Medulla oblongata (tissue), 1 donor: Measurements from ENCODE around the gene GALNTL6.
A peak's percentile ranks its signal among the peaks of the same experiment; 100 is the strongest.
"Not testable (repeated sequence)": the region's sequence is repeated elsewhere in the genome, so short reads cannot be mapped to it uniquely, and the experiment has no call there.

Experiments
- DNase-seq: peaks from one replicate; pipeline ENCODE4 v3.0.0-alpha.2; 2015; ENCODE audit errors: extremely low spot score

The GALNTL6 gene

DNA sequence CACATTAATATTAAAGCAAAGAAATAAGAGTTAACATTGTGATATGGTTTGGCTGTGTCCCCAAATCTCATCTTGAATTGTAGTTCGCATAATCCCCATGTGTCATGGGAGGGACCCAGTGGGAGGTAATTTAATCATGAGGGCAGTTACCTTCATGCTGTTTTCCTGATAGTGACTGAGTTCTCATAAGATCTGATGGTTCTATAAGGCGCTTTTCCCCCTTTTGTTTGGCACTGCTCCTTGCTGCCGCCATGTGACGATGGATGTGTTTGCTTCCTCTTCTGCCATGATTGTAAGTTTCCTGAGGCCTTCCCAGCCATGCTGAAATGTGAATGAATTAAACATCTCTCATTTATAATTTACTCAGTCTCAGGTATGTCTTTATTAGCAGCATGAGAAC lies 1201.6 kb downstream of the GALNTL6 start:
- no peak for DNase-seq

DNA sequence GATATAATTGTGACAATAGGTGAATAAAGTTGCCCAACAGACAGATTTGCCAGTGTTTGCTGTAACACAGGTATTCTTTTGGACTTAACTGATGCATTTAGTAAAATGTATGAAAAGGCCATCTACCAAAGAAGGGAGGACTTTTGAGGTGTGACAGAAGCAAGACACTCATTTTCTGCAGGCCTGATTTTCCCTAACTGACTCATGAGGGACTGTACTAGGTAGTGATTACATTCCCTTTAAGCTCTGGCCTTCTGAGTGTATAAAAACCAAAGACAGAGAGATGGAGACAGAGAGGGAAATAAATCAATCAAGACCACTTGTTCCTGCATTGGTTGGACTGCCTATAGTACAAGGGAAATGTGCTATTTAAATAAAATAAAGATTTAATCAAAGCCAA lies 1204.6 kb downstream of the GALNTL6 start:
- DNase-seq = no peak

DNA sequence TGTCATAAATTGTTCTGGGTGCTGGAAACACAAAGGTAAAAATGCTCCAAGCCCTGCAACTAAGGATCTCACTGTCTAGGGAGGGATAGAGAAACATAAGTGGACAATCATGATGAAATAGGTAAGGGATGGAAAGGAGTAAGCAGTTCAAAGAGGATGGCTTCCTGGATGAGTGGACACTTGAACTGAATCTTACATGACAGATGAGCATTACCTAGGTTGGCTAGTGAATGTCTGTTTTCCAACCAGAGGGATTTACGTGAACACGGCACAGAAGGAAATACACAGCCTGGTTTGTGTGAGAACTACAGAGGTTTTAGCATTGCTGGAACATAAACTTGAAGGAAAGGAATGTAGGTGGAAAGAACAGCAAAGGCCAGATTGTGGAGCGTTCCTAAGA lies 1205.2 kb downstream of the GALNTL6 start:
- no peak for DNase-seq

DNA sequence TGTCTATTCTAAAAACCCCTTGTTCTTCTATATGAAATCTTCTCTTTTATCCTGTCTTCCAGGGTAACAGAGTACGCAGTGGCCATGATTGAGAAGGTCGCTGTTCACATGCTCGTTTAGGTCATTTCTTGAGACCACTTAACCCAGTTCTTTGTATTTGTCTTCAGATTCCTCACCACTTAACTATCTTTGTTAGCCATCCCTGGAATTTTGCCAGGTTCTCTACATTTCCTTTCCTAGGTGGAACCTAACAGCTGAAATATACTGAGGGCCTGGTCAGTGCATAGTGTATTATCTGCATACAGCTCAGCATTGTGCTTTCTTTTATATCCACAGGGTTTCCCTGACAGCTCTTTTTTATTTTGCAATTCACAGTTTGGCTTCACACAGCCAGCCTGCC lies 1206.5 kb downstream of the GALNTL6 start:
- DNase-seq = no peak

DNA sequence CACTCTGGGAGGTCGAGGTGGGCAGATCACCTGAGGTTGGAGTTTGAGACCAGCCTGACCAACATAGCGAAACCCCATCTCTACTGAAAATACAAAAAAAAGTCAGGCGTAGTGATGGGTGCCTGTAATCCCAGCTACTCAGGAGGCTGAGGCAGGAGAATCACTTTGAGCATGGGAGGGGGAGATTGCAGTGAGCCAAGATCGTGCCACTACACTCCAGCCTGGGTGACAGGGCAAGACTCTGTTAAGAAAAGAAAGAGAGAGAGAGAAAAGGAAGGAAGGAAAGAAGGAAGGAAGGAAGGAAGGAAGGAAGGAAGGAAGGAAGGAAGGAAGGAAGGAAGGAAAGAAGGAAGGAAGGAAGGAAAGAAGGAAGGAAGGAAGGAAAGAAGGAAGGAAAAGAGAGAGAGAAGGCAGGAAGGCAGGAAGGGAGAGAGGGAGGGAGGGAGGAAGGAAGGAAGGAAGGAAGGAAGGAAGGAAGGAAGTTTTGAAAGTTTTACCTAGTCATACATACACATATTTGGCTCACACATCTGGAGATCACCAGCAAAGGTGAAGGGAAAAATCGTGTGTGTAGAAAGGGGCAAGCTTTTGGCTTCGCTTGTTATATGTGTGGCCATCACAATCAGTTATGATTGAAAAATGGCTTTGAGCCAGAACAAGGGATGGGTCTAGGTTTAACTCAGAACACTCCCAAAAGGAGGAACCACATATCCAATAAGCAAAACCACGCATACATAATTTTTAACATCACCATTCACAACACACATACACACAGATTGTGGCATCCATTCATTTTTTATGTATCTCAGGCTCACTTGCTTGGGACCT lies 1208.8 kb downstream of the GALNTL6 start:
- not testable (repeated sequence) for DNase-seq

DNA sequence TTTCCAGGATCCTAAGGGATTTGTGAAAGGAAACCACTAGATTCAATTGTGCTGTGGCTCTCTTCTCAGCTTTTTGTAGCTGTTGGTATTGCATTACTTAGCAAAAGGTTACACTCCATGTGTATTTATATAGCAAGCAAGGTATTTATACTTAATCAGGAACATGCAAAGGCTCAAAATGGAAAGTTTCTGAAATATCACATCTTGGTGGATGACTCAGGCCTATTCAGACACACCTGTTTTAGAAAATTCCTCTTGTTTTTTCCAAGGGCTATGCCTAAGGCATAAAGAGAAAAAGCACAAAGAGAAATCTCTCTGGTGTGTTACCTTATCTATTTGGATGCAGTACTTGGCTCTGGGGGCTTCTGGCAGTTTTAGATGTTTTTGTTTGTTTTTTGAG lies 1211.0 kb downstream of the GALNTL6 start:
- no peak for DNase-seq

DNA sequence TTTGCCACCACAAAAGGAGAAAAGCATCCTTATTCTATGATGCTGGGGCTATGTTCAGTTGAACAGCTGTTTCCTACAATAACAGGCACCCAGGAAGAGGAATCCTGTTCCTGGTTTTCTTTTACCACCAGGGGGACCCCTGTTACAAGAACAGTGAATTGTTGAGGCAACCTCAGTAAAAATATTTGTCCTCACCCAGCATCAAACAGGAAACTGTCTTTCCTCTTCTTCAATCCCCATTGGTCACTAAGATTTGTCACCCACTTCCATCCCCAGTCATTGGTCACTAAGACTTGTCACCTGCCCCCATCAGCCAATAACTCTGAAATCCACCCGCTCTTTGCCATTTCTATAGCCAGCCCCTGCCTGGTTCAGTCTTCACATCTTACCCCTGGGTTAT lies 1211.9 kb downstream of the GALNTL6 start:
- DNase-seq = peak; percentile 89

DNA sequence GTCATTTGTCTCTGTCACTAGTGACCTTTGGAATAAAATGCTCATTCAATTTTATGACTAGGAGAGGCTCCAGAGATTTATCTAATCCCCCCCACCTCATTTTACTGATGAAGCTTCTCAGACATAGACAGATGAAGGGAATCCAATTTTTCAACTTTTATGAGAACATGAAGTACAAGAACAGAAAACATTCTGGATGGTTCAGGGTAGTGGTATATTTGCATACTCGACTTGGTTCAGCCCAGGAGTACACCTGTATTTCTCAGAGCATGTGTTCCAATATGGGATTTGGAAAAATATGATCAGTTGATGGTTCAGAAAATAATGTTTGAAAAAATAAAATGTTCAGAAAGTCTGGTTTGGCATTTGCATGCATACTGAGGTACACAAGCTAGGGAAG lies 1224.0 kb downstream of the GALNTL6 start:
- no peak for DNase-seq

DNA sequence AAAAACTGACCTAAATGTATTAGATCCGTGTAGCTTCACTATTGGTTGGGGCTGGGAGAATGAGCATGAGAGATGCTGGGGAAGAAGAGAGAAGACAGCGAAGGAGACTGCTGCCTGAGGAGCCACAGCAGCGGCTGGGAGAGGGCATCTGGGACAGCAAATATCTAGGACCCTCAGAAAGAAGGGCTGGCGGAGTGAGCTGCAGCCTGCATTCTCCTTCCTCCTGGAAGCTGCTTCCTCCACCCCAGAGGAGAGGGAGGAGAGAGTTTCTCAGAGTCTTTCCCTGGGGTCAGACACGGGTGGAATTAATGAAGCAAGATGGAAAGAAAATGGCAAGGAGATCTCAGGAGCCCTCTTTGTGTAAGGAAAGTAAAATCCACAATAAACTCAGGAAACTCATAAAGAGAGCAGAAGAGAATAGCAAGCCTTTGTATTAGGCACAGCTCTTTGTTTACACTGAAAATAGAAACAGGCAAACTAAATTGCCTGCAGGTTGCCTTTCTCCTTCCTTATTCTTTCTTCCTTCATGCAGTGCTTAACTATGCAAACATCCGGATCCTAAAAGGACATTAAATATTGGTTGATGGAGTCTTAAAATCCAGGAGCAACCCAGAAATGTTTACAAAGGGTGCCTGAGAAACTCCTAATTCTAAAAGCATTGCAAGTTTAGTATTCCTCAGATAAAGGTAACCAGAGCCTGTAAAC lies 1225.1 kb downstream of the GALNTL6 start:
- no peak for DNase-seq

DNA sequence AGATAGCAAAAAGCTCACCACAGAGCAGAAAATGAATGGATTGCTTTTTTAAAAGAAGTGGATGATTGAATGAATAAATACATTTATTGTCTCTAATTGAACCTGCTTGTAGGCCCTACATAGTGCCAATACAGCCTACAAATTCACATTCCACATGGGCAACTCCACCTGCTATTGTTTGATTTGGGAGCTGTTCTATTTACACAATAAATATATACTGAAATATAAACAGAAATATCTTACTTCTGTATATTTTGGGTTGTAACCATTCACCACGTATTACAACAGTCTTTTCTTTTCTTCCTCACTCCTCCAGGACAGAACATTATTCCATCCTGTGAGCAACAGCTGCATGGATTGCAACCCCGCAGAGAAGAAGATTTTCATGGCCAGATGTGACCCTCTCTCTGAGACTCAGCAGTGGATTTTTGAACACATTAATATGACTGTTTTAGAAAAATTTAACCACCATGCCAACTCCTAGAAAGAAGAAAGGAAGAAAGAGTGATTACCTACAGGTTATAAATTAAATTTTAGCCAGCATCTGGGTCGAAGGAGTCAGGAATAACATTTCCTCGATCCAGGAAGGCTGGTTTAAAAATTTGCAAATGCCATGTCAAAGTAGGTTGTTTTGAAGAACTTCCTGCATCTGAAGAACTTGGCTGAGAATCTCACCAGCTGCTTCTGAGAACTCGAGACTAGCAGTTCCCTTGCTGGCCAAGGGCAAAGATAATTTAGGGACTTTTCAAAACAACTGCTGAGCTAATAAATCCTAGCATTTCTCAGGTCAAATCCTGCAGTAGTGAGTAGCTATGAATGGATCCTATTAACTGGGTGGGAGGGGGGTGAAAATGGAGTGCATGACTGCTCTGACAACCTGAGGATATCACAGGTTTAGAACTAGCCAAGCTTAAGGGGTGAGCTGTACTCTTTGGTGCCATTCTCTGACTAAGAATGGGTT lies 1226.7 kb downstream of the GALNTL6 start:
- no peak for DNase-seq

DNA sequence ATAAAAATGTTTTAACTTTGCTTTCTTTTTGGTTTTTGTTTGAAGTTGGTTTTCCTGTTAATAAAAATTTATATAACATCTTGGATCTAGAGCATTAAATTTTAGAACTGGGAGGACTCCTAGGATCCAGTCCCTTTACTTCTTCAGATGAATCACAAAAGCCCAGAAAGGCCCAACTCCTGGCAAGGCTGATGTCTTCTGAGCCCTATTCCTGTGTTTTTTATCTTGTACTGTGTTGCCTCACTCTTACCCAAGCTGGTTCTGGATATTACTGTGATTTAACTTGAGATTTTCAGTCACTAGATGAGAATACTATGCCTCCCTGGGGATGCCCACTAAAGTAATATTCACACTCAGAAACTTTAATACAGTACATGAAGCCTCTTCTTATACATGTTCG lies 1228.3 kb downstream of the GALNTL6 start:
- DNase-seq = no peak

DNA sequence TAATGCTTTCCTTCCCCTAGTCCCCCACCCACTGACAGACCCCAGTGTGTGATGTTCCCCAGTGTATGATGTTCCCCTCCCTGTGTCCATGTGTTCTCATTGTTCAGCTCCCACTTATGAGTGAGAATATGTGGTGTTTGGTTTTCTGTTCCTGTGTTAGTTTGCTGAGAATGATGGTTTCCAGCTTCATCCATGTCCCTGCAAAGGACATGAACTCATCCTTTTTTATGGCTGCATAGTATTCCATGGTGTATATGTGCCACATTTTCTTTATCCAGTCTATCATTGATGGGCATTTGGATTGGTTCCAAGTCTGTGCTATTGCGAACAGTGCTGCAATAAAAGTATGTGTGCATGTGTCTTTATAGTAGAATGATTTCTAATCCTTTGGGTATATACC lies 1228.9 kb downstream of the GALNTL6 start:
- not testable (repeated sequence) for DNase-seq

DNA sequence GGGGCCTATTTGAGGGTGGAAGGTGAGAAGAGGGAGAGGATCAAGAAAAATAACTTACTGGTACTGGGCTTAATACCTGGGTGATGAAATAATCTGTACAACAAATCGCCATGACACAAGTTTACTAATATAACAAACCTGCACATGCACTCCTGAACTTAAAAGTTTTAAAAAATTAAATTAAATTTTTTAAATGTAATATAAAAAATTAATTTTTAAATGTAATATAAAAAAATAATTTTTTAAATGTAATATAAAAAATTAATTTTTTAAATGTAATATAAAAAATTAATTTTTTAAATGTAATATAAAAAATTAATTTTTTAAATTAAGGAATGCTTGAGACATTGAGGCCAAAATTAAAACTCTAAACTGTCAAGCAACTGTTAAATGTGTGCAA lies 1231.1 kb downstream of the GALNTL6 start:
- DNase-seq = no peak

DNA sequence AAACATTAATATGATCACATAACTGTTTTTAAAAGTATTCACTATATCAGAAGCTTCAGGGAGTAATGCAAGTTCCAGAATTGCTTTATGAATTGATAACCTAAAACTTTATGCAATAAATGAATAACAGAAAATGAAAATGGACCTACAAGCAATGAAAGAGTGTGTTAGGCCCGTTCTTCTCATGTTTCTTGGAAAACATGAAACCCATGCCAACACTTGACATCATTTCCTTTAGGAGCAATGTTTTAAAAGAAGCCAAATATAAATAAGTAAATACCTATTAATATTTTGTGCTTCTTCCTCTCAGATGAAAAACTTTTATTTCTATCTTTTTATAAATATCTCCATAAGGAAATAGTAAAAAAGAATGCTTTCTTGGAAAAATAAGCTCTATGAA lies 1232.4 kb downstream of the GALNTL6 start:
- no peak for DNase-seq

DNA sequence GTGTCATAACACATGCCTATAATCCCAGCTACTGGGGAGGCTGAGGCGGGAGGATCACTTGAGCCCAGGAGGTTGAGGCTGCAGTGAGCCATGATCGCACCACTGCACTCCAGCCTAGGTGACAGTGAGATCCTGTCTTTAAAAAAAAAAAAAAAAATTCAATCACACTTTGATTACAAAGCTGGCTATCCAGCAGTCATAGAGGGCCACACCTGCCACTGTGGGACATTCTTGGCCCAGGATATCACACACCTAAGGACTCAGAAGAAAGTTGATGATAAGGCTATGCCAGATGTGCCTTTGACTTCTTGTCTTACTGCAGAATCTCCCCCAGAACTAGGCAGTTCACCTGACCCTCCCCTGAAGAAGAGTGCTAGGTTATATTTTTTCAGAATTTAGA lies 1232.9 kb downstream of the GALNTL6 start:
- no peak for DNase-seq

DNA sequence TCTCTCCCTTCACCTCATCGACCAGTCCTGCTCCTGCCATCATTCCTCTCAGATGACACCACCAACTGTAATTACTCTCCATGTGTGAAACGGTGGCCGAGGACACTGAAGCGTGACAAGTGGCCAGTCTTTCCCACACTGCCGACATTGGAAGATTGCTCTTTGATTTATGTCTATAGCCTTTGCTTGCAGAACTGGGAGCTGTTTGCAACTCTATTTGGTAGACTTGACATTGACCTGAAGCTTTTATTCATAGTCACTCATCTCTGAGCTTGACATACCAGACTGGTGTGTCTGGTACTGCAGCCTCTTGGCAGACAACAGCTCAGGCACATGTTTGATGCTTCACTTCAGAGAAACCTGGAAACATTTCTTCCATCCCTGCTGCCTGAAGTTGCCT lies 1233.6 kb downstream of the GALNTL6 start:
- DNase-seq = no peak

DNA sequence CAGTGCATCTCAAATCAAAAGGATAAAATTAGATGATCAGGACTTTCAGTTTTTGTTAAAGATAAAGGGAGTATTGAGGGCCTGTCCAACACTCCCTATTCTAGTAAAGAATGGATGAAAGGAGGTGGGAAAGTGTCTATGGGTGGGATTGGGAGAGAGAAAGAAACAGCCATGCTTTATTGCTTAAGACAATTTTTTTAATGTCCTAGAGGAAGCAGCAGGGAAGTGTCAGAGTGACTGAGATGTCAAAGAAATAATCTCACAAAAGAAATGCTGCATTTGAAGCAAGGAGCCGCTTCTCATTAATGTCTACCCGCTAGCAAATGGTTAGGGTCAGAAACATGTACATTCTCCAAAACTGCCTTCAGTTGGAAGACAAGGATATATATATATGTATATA lies 1238.0 kb downstream of the GALNTL6 start:
- DNase-seq = no peak

DNA sequence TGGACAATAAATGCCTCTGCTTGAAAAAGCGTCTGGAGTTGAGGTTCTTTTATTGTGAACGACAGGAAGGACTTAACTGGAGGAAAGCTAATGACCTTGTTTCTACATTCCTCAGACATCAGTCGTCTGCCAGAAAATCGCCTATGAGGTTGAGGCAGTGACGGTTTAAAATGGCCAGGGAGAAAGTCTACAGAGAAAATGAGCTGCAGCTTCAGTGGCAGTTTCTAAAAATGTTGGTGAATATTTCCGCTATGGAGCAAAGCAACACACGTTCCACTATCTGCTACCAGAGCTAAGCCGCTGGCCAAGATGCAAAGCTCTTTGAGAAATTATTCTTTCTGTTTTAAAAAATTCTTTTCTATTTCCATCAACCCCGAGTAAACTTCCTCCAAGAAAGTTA lies 1238.5 kb downstream of the GALNTL6 start:
- no peak for DNase-seq

DNA sequence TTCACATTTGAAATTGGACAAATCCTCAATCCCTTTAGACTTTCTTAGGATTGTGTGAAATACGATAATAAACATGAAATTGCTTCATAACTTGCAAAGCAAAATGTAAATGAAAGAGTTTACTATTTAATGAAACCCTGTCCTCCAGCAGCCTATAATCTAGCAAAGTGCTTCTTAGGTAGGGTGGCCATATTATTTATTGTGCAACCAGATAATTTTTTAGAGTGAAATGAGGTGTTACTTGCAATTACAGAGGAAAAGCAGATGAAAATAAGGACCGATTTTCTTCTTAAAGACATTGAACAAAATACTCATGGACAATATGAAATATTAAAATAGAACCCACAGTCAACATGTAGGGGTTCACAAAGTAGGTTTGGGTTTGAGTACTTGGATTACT lies 1239.2 kb downstream of the GALNTL6 start:
- no peak for DNase-seq

DNA sequence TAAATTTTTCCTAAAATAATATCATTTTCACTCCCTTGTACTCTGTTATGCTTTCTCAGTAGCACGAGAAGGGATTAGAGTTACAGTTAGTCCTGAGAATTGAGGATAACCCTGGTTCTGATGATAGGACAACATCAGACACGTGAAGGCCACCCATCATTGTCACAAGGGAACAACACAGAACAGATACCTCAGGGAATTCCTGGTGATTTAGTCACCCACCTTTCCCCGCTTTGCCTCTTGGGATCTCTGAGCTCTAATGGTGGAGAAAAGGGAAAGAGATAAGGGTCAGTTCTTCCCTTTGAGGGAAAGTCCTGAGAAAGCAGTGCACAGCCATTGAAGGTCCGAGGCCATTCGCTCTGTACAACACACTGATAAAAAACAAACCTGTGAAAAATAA lies 1243.1 kb downstream of the GALNTL6 start:
- DNase-seq = no peak

DNA sequence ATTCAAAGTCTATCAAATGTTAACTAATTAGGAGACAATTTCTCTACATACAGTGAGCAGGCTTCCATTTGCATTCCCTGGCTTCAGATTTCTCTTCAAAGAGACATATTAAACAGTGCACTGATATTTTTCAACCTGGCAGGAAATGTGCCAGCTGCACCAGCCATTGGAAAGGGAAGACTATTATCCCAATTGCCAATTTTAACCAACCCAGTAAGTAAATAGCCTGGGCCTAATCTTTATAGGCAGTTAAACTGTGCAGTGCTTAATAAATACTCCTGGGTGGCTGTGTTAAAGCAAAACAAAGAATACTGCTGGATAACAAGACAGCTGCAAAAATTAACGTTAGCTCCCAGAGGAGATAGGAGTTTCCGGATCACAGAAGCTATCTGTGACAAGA lies 1243.5 kb downstream of the GALNTL6 start:
- DNase-seq = no peak

DNA sequence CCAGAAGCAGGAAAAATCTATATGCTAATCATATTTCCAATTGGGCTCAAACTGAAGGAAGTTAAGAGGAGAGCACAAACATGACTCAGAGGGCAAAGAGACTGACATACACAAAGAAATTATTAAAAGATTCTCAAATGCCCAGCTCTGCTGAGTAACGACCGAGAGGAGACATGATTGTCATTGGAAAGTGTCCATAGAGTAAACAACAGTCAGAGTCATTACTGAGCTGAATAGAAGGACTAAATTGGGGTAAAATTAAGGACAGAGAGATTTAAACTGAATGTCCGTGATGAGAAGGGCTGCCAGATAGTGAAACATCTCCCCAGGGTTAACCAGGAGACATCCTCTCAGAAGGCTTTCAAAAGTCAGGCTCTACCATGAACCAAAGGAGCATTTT lies 1244.2 kb downstream of the GALNTL6 start:
- DNase-seq = no peak
